WTC11 (cell line): ENCODE measurements around the gene ACY1. TPM values are rescaled to one million over a fixed set of nuclear protein-coding genes. Genes with fewer than 3 reads are reported as not detected.

Experiments
- ATAC-seq: fragments of 200-7000 bp; cut with Tn5 transposase; 2 replicates; pipeline ENCODE4 v1.10.0; 2021; ENCODE audit warnings: mild to moderate bottlenecking, moderate library complexity
- CTCF ChIA-PET: fragments of 300-600 bp; sonication (Branson Sonifier 250); formaldehyde crosslinking; loops from one replicate; lab custom pipeline; 2021; ENCODE audit warnings: antibody characterized with exemption; lab: Charles Lee
- POLR2A ChIA-PET: fragments of 350-600 bp; sonication (Branson Sonifier 250); formaldehyde crosslinking; loops from one replicate; lab custom pipeline; 2021; ENCODE audit warnings: antibody characterized with exemption; lab: Charles Lee
- DNase-seq: peaks from one replicate; pipeline ENCODE4 v3.0.0; 2021; ENCODE audit warnings: low spot score
- H3K27ac Mint-ChIP-seq: 2 replicates; pipeline ENCODE4 v1.8.0; 2021; ENCODE audit warnings: mixed read lengths
- H3K27me3 Mint-ChIP-seq: 2 replicates; pipeline ENCODE4 v1.8.0; 2021; ENCODE audit warnings: low read depth, mild to moderate bottlenecking, moderate library complexity, mixed read lengths
- H3K36me3 Mint-ChIP-seq: 2 replicates; pipeline ENCODE4 v1.8.0; 2021; ENCODE audit warnings: mixed read lengths
- H3K4me1 Mint-ChIP-seq: 2 replicates; pipeline ENCODE4 v1.8.0; 2022; ENCODE audit warnings: mixed read lengths
- H3K4me3 Mint-ChIP-seq: 2 replicates; pipeline ENCODE4 v1.8.0; 2021; ENCODE audit warnings: mild to moderate bottlenecking, moderate library complexity, mixed read lengths
- H3K9me3 Mint-ChIP-seq: 2 replicates; pipeline ENCODE4 v1.8.0; 2021; ENCODE audit warnings: mixed read lengths
- E2F5 ChIP-seq: sonication (generic); formaldehyde crosslinking; IDR thresholded peaks from 2 replicates; pipeline ENCODE4 v1.8.1; 2022; ENCODE audit warnings: mild to moderate bottlenecking, moderate library complexity, missing genetic modification reagents
- FOXJ3 ChIP-seq: sonication (generic); formaldehyde crosslinking; IDR thresholded peaks from 2 replicates; pipeline ENCODE4 v1.9.0; 2021; ENCODE audit warnings: missing genetic modification reagents, mild to moderate bottlenecking, borderline replicate concordance
- MAX ChIP-seq: sonication (generic); formaldehyde crosslinking; IDR thresholded peaks from 2 replicates; pipeline ENCODE4 v1.8.0; 2022; ENCODE audit warnings: mild to moderate bottlenecking, missing genetic modification reagents
- PRDM15 ChIP-seq: sonication (generic); formaldehyde crosslinking; IDR thresholded peaks from 2 replicates; pipeline ENCODE4 v1.8.0; 2022; ENCODE audit warnings: missing genetic modification reagents
- STAT6 ChIP-seq: sonication (generic); formaldehyde crosslinking; conservative IDR thresholded peaks from 2 replicates; pipeline ENCODE4 v1.8.1; 2023; ENCODE audit warnings: mild to moderate bottlenecking, low read depth, missing genetic modification reagents, moderate library complexity
- ZBTB43 ChIP-seq: sonication (generic); formaldehyde crosslinking; IDR thresholded peaks from 2 replicates; pipeline ENCODE4 v1.8.1; 2023; ENCODE audit warnings: mild to moderate bottlenecking, missing genetic modification reagents
- ZNF263 ChIP-seq: sonication (generic); formaldehyde crosslinking; IDR thresholded peaks from 2 replicates; pipeline ENCODE4 v1.8.1; 2022; ENCODE audit warnings: low read depth, mild to moderate bottlenecking, moderate library complexity, missing genetic modification reagents
- ZNF416 ChIP-seq: fragments of 250-450 bp; sonication (Bioruptor Pico); IDR thresholded peaks from 2 replicates; pipeline ENCODE4 v1.9.0; 2021; ENCODE audit warnings: mild to moderate bottlenecking, inconsistent platforms
- ZNF425 ChIP-seq: fragments of 250-450 bp; sonication (Bioruptor Pico); conservative IDR thresholded peaks from 2 replicates; pipeline ENCODE4 v1.9.0; 2021; ENCODE audit warnings: mild to moderate bottlenecking
- total RNA-seq: library from RNA; stranded (reverse); gene quantifications from 3 replicates; pipeline ENCODE4 v1.2.3, GENCODE V29; 2021

ACY1 gene
- total RNA-seq, 1 experiment from 2014 or later, result 53.8 TPM

GRCh38 chr3:51968883-51969678, 14.3 kb upstream of the ACY1 start:
- POLR2A ChIA-PET, result interaction anchor here (0.6 to 3.7 kb wide), 12 partner anchors 8 to 277 kb away, joined by 3 to 23 read pairs (median 4); partner anchors contain the start of genes ACY1, GPR62, PARP3 and POC1A
- ATAC-seq, result peak; percentile 3; the same call in 1 of the 2 replicates

GRCh38 chr3:51969841-51970240, 13.5 kb upstream of the ACY1 start:
- no peak for DNase-seq
- no peak for TF ChIP-seq ZNF425 (CRISPR knock-in tag)
- no peak for TF ChIP-seq FOXJ3 (CRISPR knock-in tag)
- TF ChIP-seq ZNF416 (CRISPR knock-in tag), result no peak
- TF ChIP-seq ZBTB43, result no peak
- TF ChIP-seq ZNF263 (CRISPR knock-in tag), result no peak
- TF ChIP-seq E2F5 (CRISPR knock-in tag), result no peak
- TF ChIP-seq STAT6 (CRISPR knock-in tag), result no peak
- TF ChIP-seq, all 79 proteins: peak for 0
- H3K27ac Mint-ChIP-seq, result no peak overlapping the region
- CTCF ChIA-PET, result interaction anchor here (0.9 to 6.3 kb wide), 9 partner anchors 13 to 261 kb away, joined by 3 to 43 read pairs (median 3); partner anchors contain the start of genes ACY1, GPR62, PARP3 and RRP9
- no peaks in the 10 kb centered on the region for H3K9me3 Mint-ChIP-seq
- no peak for ATAC-seq
- peaks cover 27% of the 10 kb centered on the region for H3K27me3 Mint-ChIP-seq
- H3K4me1 Mint-ChIP-seq, result peaks cover 48% of the 10 kb centered on the region
- no peak overlapping the region for H3K4me3 Mint-ChIP-seq
- POLR2A ChIA-PET, result interaction anchor here (0.6 to 3.7 kb wide), 7 partner anchors 9 to 277 kb away, joined by 3 to 23 read pairs (median 4); partner anchors contain the start of genes ACY1, GPR62, PARP3 and RPL29
- H3K36me3 Mint-ChIP-seq, result no peaks in the 10 kb centered on the region

More at GRCh38 chr3:51968883-51969678, 14.3 kb upstream of the ACY1 start:
- Mint-ChIP-seq H3K9me3 (no peaks in the 10 kb centered on the region), H3K36me3 (no peaks in the 10 kb centered on the region), H3K4me3 (peak overlapping the region; percentile 81), H3K27ac (peak overlapping the region; percentile 56), H3K4me1 (peaks cover 50% of the 10 kb centered on the region), H3K27me3 (peaks cover 22% of the 10 kb centered on the region)
- DNase-seq, result peak; percentile 55
- 0 out of 2 replicates have a peak, but pooled peaks have one; percentile 17 for TF ChIP-seq PRDM15 (CRISPR knock-in tag)
- no peak; the same call in 1 of the 2 replicates for TF ChIP-seq MAX (CRISPR knock-in tag)
- CTCF ChIA-PET, result interaction anchor here (0.6 to 6.3 kb wide), 11 partner anchors 12 to 262 kb away, joined by 3 to 43 read pairs (median 3); partner anchors contain the start of genes ACY1, GPR62, PARP3 and RRP9
